Muscle layer of colon (tissue), 2 donors: ENCODE data around the gene FHOD1.

ENCODE experiments used
- H3K27ac ChIP-seq: one replicate; pipeline ENCODE4 v1.7.0; 2013; ENCODE audit warnings: low read depth, mild to moderate bottlenecking, low read length, moderate library complexity
- H3K27me3 ChIP-seq, 2 donors: one replicate each; pipeline ENCODE4 v1.7.0; 2013; ENCODE audit warnings: low read length in 2 of 2, mild to moderate bottlenecking in 2 of 2; ENCODE audit not compliant: insufficient read depth in 2 of 2, control insufficient read depth in 1 of 2
- H3K36me3 ChIP-seq: one replicate; pipeline ENCODE4 v1.7.0; 2013; ENCODE audit warnings: mild to moderate bottlenecking, low read length; ENCODE audit not compliant: insufficient read depth
- H3K4me1 ChIP-seq: one replicate; pipeline ENCODE4 v1.7.0; 2013; ENCODE audit warnings: mild to moderate bottlenecking, low read length; ENCODE audit not compliant: insufficient read depth
- H3K4me3 ChIP-seq, 2 donors: one replicate each; pipeline ENCODE4 v1.7.0; 2013; ENCODE audit warnings: low read length in 2 of 2, low read depth in 1 of 2, mild to moderate bottlenecking in 1 of 2, moderate library complexity in 1 of 2
- H3K9ac ChIP-seq: one replicate; pipeline ENCODE4 v1.7.0; 2013; ENCODE audit warnings: low read length
- H3K9me3 ChIP-seq: one replicate; pipeline ENCODE4 v1.7.0; 2013; ENCODE audit warnings: mild to moderate bottlenecking, low read length
- donor health status: abdominal sarcoma.
- donor health status: Adenocarcinoma of cecum.

Gene FHOD1

GRCh38 chr16:67235816-67236562 is 11.3 kb downstream of the FHOD1 start:
- no peaks in the 10 kb centered on the region for H3K9me3 ChIP-seq
- no peak overlapping the region for H3K9ac ChIP-seq
- H3K36me3 ChIP-seq: peaks cover 23% of the 10 kb centered on the region
- no peak overlapping the region for H3K27ac ChIP-seq
- no peaks in the 10 kb centered on the region for H3K4me1 ChIP-seq
- H3K4me3 ChIP-seq: no peak overlapping the region
- no peaks in the 10 kb centered on the region for H3K27me3 ChIP-seq

GRCh38 chr16:67234180-67234597 is 13.1 kb downstream of the FHOD1 start:
- Histone ChIP-seq H3K27me3 (no peaks in the 10 kb centered on the region), H3K9ac (no peak overlapping the region), H3K4me3 (no peak overlapping the region), H3K36me3 (peaks cover 39% of the 10 kb centered on the region), H3K4me1 (no peaks in the 10 kb centered on the region), H3K9me3 (no peaks in the 10 kb centered on the region), H3K27ac (no peak overlapping the region)

GRCh38 chr16:67233596-67233995 is 13.7 kb downstream of the FHOD1 start:
- H3K27me3 ChIP-seq: no peaks in the 10 kb centered on the region
- no peak overlapping the region for H3K9ac ChIP-seq
- H3K9me3 ChIP-seq: no peaks in the 10 kb centered on the region
- H3K4me3 ChIP-seq: no peak overlapping the region
- peaks cover 45% of the 10 kb centered on the region for H3K36me3 ChIP-seq
- no peaks in the 10 kb centered on the region for H3K4me1 ChIP-seq
- no peak overlapping the region for H3K27ac ChIP-seq

GRCh38 chr16:67230809-67231660 is 16.2 kb downstream of the FHOD1 start:
- Histone ChIP-seq H3K4me3 (no peak overlapping the region), H3K9ac (no peak overlapping the region), H3K27me3 (no peaks in the 10 kb centered on the region), H3K36me3 (peaks cover 40% of the 10 kb centered on the region), H3K9me3 (no peaks in the 10 kb centered on the region), H3K4me1 (peaks cover 15% of the 10 kb centered on the region), H3K27ac (no peak overlapping the region)

GRCh38 chr16:67229906-67230808 is 17.1 kb downstream of the FHOD1 start:
- no peaks in the 10 kb centered on the region for H3K27me3 ChIP-seq
- H3K4me1 ChIP-seq: peaks cover 20% of the 10 kb centered on the region
- no peaks in the 10 kb centered on the region for H3K9me3 ChIP-seq
- H3K4me3 ChIP-seq: no peak overlapping the region
- H3K27ac ChIP-seq: no peak overlapping the region
- peaks cover 35% of the 10 kb centered on the region for H3K36me3 ChIP-seq
- H3K9ac ChIP-seq: no peak overlapping the region

GRCh38 chr16:67228905-67229304 is 18.4 kb downstream of the FHOD1 start:
- H3K36me3 ChIP-seq: peaks cover 35% of the 10 kb centered on the region

GRCh38 chr16:67228034-67228785 is 19.1 kb downstream of the FHOD1 start:
- peaks cover 20% of the 10 kb centered on the region for H3K4me1 ChIP-seq
- H3K36me3 ChIP-seq: peaks cover 35% of the 10 kb centered on the region
- peak overlapping the region; percentile 98 for H3K9ac ChIP-seq
- H3K27me3 ChIP-seq: no peaks in the 10 kb centered on the region
- H3K27ac ChIP-seq: no peak overlapping the region
- no peaks in the 10 kb centered on the region for H3K9me3 ChIP-seq
- H3K4me3 ChIP-seq: peak overlapping the region; percentile 95 to 100

More at GRCh38 chr16:67228905-67229304, 18.4 kb downstream of the FHOD1 start:
- H3K9ac ChIP-seq: no peak overlapping the region
- H3K27ac ChIP-seq: no peak overlapping the region
- no peak overlapping the region for H3K4me3 ChIP-seq
- no peaks in the 10 kb centered on the region for H3K27me3 ChIP-seq
- peaks cover 20% of the 10 kb centered on the region for H3K4me1 ChIP-seq
- no peaks in the 10 kb centered on the region for H3K9me3 ChIP-seq

- peaks cover 35% of the 10 kb centered on the region for H3K36me3 ChIP-seq
- H3K9ac ChIP-seq: peak overlapping the region; percentile 98
- no peaks in the 10 kb centered on the region for H3K9me3 ChIP-seq
- no peaks in the 10 kb centered on the region for H3K27me3 ChIP-seq
- peak overlapping the region; percentile 97 for H3K27ac ChIP-seq
- peak overlapping the region; percentile 95 to 100 for H3K4me3 ChIP-seq
- H3K4me1 ChIP-seq: peaks cover 20% of the 10 kb centered on the region
Measured at GRCh38 chr16:67227567-67227921, 19.7 kb downstream of the FHOD1 start.

- peak within 1 kb of the TSS; percentile 97 for H3K27ac ChIP-seq
- H3K4me1 ChIP-seq: peaks cover 20% of the 10 kb centered on the region
- no peaks in the 10 kb centered on the region for H3K27me3 ChIP-seq
- no peaks in the 10 kb centered on the region for H3K9me3 ChIP-seq
- H3K36me3 ChIP-seq: peaks cover 35% of the 10 kb centered on the region
- peak within 1 kb of the TSS; percentile 95 to 100 for H3K4me3 ChIP-seq
- H3K9ac ChIP-seq: peak within 1 kb of the TSS; percentile 98
Measured at GRCh38 chr16:67226804-67227566, 20.3 kb downstream of the FHOD1 start, which contains the start of gene TMEM208. TMEM208 (plus strand) TSS chr16:67227130; CDS start chr16:67227219, 89 bp downstream.

GRCh38 chr16:67226295-67226803 is 20.9 kb downstream of the FHOD1 start:
- peak overlapping the region; percentile 95 to 100 for H3K4me3 ChIP-seq
- H3K27me3 ChIP-seq: no peaks in the 10 kb centered on the region
- H3K36me3 ChIP-seq: peaks cover 33% of the 10 kb centered on the region
- H3K27ac ChIP-seq: peak overlapping the region; percentile 97
- H3K9me3 ChIP-seq: no peaks in the 10 kb centered on the region
- peaks cover 20% of the 10 kb centered on the region for H3K4me1 ChIP-seq
- H3K9ac ChIP-seq: peak overlapping the region; percentile 98
